IMR-90 (cell line): Measurements from ENCODE around the gene GPRIN2. TPM values are rescaled to one million over a fixed set of nuclear protein-coding genes. Genes with fewer than 3 reads are reported as not detected.

Source experiments
- ATAC-seq: fragments of 200-7000 bp; cut with Tn5 transposase; 2 replicates; pipeline ENCODE4 v1.9.1; 2020; ENCODE audit warnings: low read depth, mild to moderate bottlenecking, moderate library complexity
- BruUV-seq: library from RNA; stranded (reverse); fragments of 400-500 nt; replicated peaks from 2 replicates; lab custom pipeline; 2021; lab: Mats Ljungman, UMichigan
- CTCF ChIA-PET: fragments of 300-600 bp; formaldehyde crosslinking; extraction: SDS; loops from one replicate; lab custom pipeline; 2021; ENCODE audit warnings: antibody characterized with exemption; lab: Yijun Ruan, JAX
- POLR2A ChIA-PET: fragments of 300-600 bp; sonication (Branson Sonifier 250); formaldehyde crosslinking; loops from one replicate; lab custom pipeline; 2022; ENCODE audit warnings: antibody characterized with exemption; ENCODE audit not compliant: unreplicated experiment; lab: Charles Lee
- DNase-seq: peaks from one replicate; pipeline ENCODE4 v3.0.0; 2013
- H2AFZ ChIP-seq: replicated peaks from 2 replicates; pipeline ENCODE3; 2013; ENCODE audit warnings: low read length, mild to moderate bottlenecking; ENCODE audit not compliant: poor library complexity
- H2AK5ac ChIP-seq: 2 replicates; pipeline ENCODE4 v1.6.1; 2013; ENCODE audit warnings: low read depth, low read length, inconsistent platforms
- H2AK9ac ChIP-seq: replicated peaks from 2 replicates; pipeline ENCODE3; 2013; ENCODE audit warnings: mild to moderate bottlenecking, low read depth, low read length, moderate library complexity; ENCODE audit not compliant: poor library complexity
- H2BK120ac ChIP-seq: 2 replicates; pipeline ENCODE4 v1.6.1; 2013; ENCODE audit warnings: low read depth, low read length, inconsistent platforms
- H2BK15ac ChIP-seq: 3 replicates; pipeline ENCODE4 v1.6.1; 2013; ENCODE audit warnings: low read depth, low read length, inconsistent platforms
- H2BK20ac ChIP-seq: 2 replicates; pipeline ENCODE4 v1.6.1; 2013; ENCODE audit warnings: low read depth, mild to moderate bottlenecking, inconsistent platforms, low read length, moderate library complexity
- H2BK5ac ChIP-seq: 2 replicates; pipeline ENCODE4 v1.6.1; 2013; ENCODE audit warnings: mild to moderate bottlenecking, low read depth, low read length, inconsistent platforms; ENCODE audit not compliant: poor library complexity, severe bottlenecking
- H3K14ac ChIP-seq: replicated peaks from 2 replicates; pipeline ENCODE4 v1.6.1; 2013; ENCODE audit warnings: low read depth, low read length, inconsistent platforms
- H3K18ac ChIP-seq: 2 replicates; pipeline ENCODE4 v1.6.1; 2013; ENCODE audit warnings: low read depth, low read length, control low read depth
- H3K23ac ChIP-seq: 2 replicates; pipeline ENCODE4 v1.6.1; 2013; ENCODE audit warnings: low read depth, low read length, inconsistent platforms
- H3K27ac ChIP-seq: 2 replicates; pipeline ENCODE4 v1.5.1; 2013; ENCODE audit warnings: mild to moderate bottlenecking, control low read depth, low read length; ENCODE audit not compliant: insufficient read depth
- H3K27me3 ChIP-seq: 2 replicates; pipeline ENCODE4 v1.6.1; 2013; ENCODE audit warnings: low read length; ENCODE audit not compliant: control insufficient read depth, insufficient read depth
- H3K36me3 ChIP-seq: 2 replicates; pipeline ENCODE4 v1.6.1; 2013; ENCODE audit warnings: low read length, mixed read lengths; ENCODE audit not compliant: control insufficient read depth, insufficient read depth
- H3K4ac ChIP-seq: 2 replicates; pipeline ENCODE4 v1.6.1; 2013; ENCODE audit warnings: low read depth, low read length, inconsistent platforms
- H3K4me1 ChIP-seq: 2 replicates; pipeline ENCODE4 v1.6.1; 2013; ENCODE audit warnings: low read length, mixed read lengths; ENCODE audit not compliant: control insufficient read depth, insufficient read depth
- H3K4me2 ChIP-seq: 2 replicates; pipeline ENCODE4 v1.6.1; 2013; ENCODE audit warnings: low read depth, mild to moderate bottlenecking, control low read depth, low read length, moderate library complexity
- H3K4me3 ChIP-seq: 2 replicates; pipeline ENCODE4 v1.5.1; 2013; ENCODE audit warnings: low read depth, mild to moderate bottlenecking, control low read depth, low read length, moderate library complexity; ENCODE audit not compliant: insufficient read depth
- H3K56ac ChIP-seq: 2 replicates; pipeline ENCODE4 v1.6.1; 2013; ENCODE audit warnings: low read length, inconsistent platforms; ENCODE audit not compliant: insufficient read depth; ENCODE audit errors: extremely low read depth
- H3K79me1 ChIP-seq, 2 experiments: 2 replicates each; pipeline ENCODE4 v1.6.1; 2013; ENCODE audit warnings: low read length in 2 of 2, inconsistent platforms in 1 of 2, low read depth in 1 of 2
- H3K9ac ChIP-seq: 2 replicates; pipeline ENCODE4 v1.6.1; 2013; ENCODE audit warnings: low read depth, low read length, control low read depth
- H3K9me1 ChIP-seq: 2 replicates; pipeline ENCODE4 v1.6.1; 2013; ENCODE audit warnings: low read length, inconsistent platforms; ENCODE audit not compliant: insufficient read depth
- H3K9me3 ChIP-seq: 2 replicates; pipeline ENCODE4 v1.6.1; 2013; ENCODE audit warnings: low read length; ENCODE audit not compliant: control insufficient read depth, insufficient read depth
- H4K20me1 ChIP-seq: 2 replicates; pipeline ENCODE4 v1.6.1; 2013; ENCODE audit warnings: low read length, inconsistent platforms; ENCODE audit not compliant: insufficient read depth
- H4K5ac ChIP-seq: 2 replicates; pipeline ENCODE4 v1.6.1; 2013; ENCODE audit warnings: mild to moderate bottlenecking, low read depth, low read length, control low read depth
- H4K8ac ChIP-seq, 2 experiments: 2 replicates each; pipeline ENCODE4 v1.6.1; 2013; ENCODE audit warnings: low read depth in 2 of 2, low read length in 2 of 2, control low read depth in 1 of 2, inconsistent platforms in 1 of 2
- H4K91ac ChIP-seq: 2 replicates; pipeline ENCODE4 v1.6.1; 2013; ENCODE audit warnings: low read depth, low read length, inconsistent platforms; ENCODE audit not compliant: insufficient read depth
- BHLHE40 ChIP-seq: fragments of 150-350 bp; IDR thresholded peaks from 2 replicates; pipeline ENCODE4 v1.6.1; 2016; ENCODE audit warnings: mild to moderate bottlenecking, low read depth, low read length
- CEBPB ChIP-seq: IDR thresholded peaks from 2 replicates; pipeline ENCODE4 v1.6.1; 2012; ENCODE audit warnings: low read depth, low read length, improper control_type of control experiment
- FOS ChIP-seq: fragments of 150-350 bp; IDR thresholded peaks from 2 replicates; pipeline ENCODE4 v1.6.1; 2016; ENCODE audit warnings: low read depth, low read length
- MAZ ChIP-seq: IDR thresholded peaks from 2 replicates; pipeline ENCODE4 v1.6.1; 2012; ENCODE audit warnings: low read depth, mild to moderate bottlenecking, low read length, improper control_type of control experiment, moderate library complexity, borderline replicate concordance
- RAD21 ChIP-seq: IDR thresholded peaks from 2 replicates; pipeline ENCODE4 v1.6.1; 2012; ENCODE audit warnings: low read length, improper control_type of control experiment
- RFX5 ChIP-seq: IDR thresholded peaks from 2 replicates; pipeline ENCODE4 v1.8.0; 2012; ENCODE audit warnings: low read depth, mild to moderate bottlenecking, low read length, moderate library complexity
- SMC3 ChIP-seq: fragments of 150-350 bp; IDR thresholded peaks from 2 replicates; pipeline ENCODE4 v1.6.1; 2016; ENCODE audit warnings: low read depth, mild to moderate bottlenecking, antibody characterized with exemption, low read length, moderate library complexity
- WGBS, 2 experiments: methylation state at CpG; one replicate each; pipeline versions ENCODE4 v1.1.5 to v1.1.7; 2013; ENCODE audit warnings: missing lambda C conversion rate in 2 of 2; ENCODE audit not compliant: insufficient read length in 1 of 2; ENCODE audit errors: extremely low coverage in 2 of 2; 5-methylcytosine and 5-hydroxymethylcytosine counted together
- dilution Hi-C: fragments of 300-500 bp; cut with HindIII; formaldehyde crosslinking; loops from one replicate; pipeline ENCODE4 v1.14.3; 2018; ENCODE audit warnings: low sequenced_read_pairs; ENCODE audit not compliant: unreplicated experiment
- in situ Hi-C: fragments of 300-500 bp; cut with MboI; formaldehyde crosslinking; loops from 3 replicates; pipeline ENCODE4 v1.14.3; 2019; ENCODE audit warnings: low sequenced_read_pairs, inconsistent platforms, mixed read lengths
- intact Hi-C: fragments of 100-400 bp; cut with micrococcal nuclease; formaldehyde crosslinking; loops from 2 replicates; pipeline ENCODE4 v1.10.0; 2022
- polyA plus RNA-seq, 3 experiments: library from polyadenylated mRNA; depleted of rRNA; stranded (reverse); fragments of >200 nt; gene quantifications; 2 replicates each; pipeline ENCODE4 v1.2.3, GENCODE V29; 2012; ENCODE audit warnings: low replicate concordance in 1 of 3
- total RNA-seq: library from RNA; depleted of rRNA; stranded (reverse); fragments of >200 nt; gene quantifications from 2 replicates; pipeline ENCODE4 v1.2.3, GENCODE V29; 2012

GPRIN2 gene
- total and polyA plus RNA-seq, 2 of the 4 experiments (the other 2 are of a cell fraction) = under 0.01 TPM; not detected in 1

- no peak for TF ChIP-seq CEBPB
- no peak for TF ChIP-seq RAD21
These were observed 34.0 kb downstream of the GPRIN2 start (continued) for GRCh38 chr10:46522295-46523118.

GRCh38 chr10:46520941-46521340 is 35.5 kb downstream of the GPRIN2 start:
- Histone ChIP-seq H3K9ac (no peak overlapping the region), H3K9me1 (peaks cover 47% of the 10 kb centered on the region), H2BK120ac (peak overlapping the region; percentile 17), H3K4ac (peak overlapping the region; percentile 30; the same call in 1 of the 2 replicates), H3K23ac (no peak overlapping the region), H3K14ac (0 out of 2 replicates have a peak overlapping the region, but pooled peaks have one; percentile 17), H4K20me1 (no peaks in the 10 kb centered on the region), H2BK5ac (no peak overlapping the region), H2AK9ac (peak overlapping the region; percentile 39), H3K18ac (peak overlapping the region; percentile 1; the same call in 1 of the 2 replicates), H4K91ac (peak overlapping the region; percentile 55), H2AK5ac (peak overlapping the region; percentile 38), H2BK20ac (peak overlapping the region; percentile 50; the same call in 1 of the 2 replicates), H3K4me1 (peaks cover 36% of the 10 kb centered on the region), H3K4me3 (no peak overlapping the region), H3K4me2 (no peak overlapping the region), H3K79me1 (peaks cover 0 to 11% of the 10 kb centered on the region in 2 experiments; a peak in 2 of 4 replicates), H3K27me3 (no peaks in the 10 kb centered on the region), H2BK15ac (0 out of 3 replicates have a peak overlapping the region, but pooled peaks have one; percentile 8), H3K36me3 (no peaks in the 10 kb centered on the region), H2AFZ (peak overlapping the region; percentile 46), H3K27ac (no peak overlapping the region), H4K5ac (no peak overlapping the region), H3K56ac (no peak overlapping the region), H4K8ac (peak overlapping the region in 1 of 2 experiments; percentile 1; a peak in 1 of 4 replicates), H3K9me3 (no peaks in the 10 kb centered on the region)
- CTCF ChIA-PET = no interaction called here
- POLR2A ChIA-PET = no interaction called here
- ATAC-seq (no peak), DNase-seq (peak; percentile 62)
- WGBS, 2 experiments = 5% methylated on average over 3 of the region's 5 CpGs; no CpG with 5 or more reads in 1 of the 2 experiments
- dilution Hi-C loops = no loop called here
- no TSS peak for BruUV-seq
- in situ Hi-C loops = no loop called here
- TF ChIP-seq MAZ = 0 out of 2 replicates have a peak, but pooled peaks have one; percentile 18
- TF ChIP-seq CEBPB = no peak
- TF ChIP-seq RAD21 = no peak
- no peak for TF ChIP-seq SMC3
- no peak for TF ChIP-seq RFX5
- 0 out of 2 replicates have a peak, but pooled peaks have one; percentile 2 for TF ChIP-seq FOS
- TF ChIP-seq BHLHE40 = no peak
- intact Hi-C loops = no loop called here
